GM19372 (cell line): ENCODE data around the gene ANKK1.

ENCODE experiments used
- ATAC-seq: cut with Tn5 transposase; IDR thresholded peaks from one replicate; pipeline ENCODE4 v1.9.1; 2021; ENCODE audit warnings: mild to moderate bottlenecking, low read depth, moderate library complexity; ENCODE audit not compliant: unreplicated experiment

ANKK1 gene

DNA sequence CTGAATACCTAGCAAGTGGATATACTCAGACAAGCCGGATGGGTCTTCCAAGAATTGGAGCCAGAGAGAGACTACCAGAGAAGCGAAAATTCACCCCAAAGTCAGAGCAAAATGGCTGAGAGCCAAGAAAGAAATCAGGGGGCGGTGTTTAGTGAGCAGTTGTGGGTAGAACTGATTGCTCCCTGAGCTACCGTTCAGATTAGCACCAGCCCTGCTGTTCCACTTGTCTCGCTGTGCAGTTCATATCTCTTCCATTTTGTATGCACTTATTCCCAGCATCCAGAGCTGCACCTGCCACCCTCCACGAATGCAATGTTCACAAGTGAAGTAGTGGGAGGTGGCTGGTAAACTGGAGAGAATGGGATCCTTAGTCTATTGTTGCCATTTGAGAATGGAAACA lies 62.2 kb downstream of the ANKK1 start:
- no peak for ATAC-seq
